Right atrium auricular region (tissue), 2 donors: Measurements from ENCODE around the gene SUPT20HL1. TPM values are rescaled to one million over a fixed set of nuclear protein-coding genes. Genes with fewer than 3 reads are reported as not detected.

Experiments
- DNase-seq: peaks from one replicate; pipeline ENCODE4 v3.0.0-alpha.2; 2019; ENCODE audit warnings: low spot score
- H3K27ac ChIP-seq, 2 donors: fragments of 200-600 bp; sonication (generic); 1 replicate in 1 of 2; 2 replicates in 1 of 2; pipeline ENCODE4 v1.5.1; 2016 to 2019
- H3K27me3 ChIP-seq, 2 donors: fragments of 200-600 bp; sonication (generic); one replicate each; pipeline versions ENCODE4 v1.5.1 to v1.6.0; 2017 to 2019
- H3K36me3 ChIP-seq: fragments of 200-600 bp; sonication (generic); one replicate; pipeline ENCODE4 v1.5.1; 2016
- H3K4me1 ChIP-seq, 2 donors: fragments of 200-600 bp; sonication (generic); one replicate each; pipeline versions ENCODE4 v1.5.1 to v1.6.0; 2017 to 2019
- H3K4me3 ChIP-seq, 2 donors: fragments of 200-600 bp; sonication (generic); 1 replicate in 1 of 2; 2 replicates in 1 of 2; pipeline ENCODE4 v1.5.1; 2017 to 2019; ENCODE audit warnings: mild to moderate bottlenecking in 1 of 2, moderate library complexity in 1 of 2
- H3K9me3 ChIP-seq, 2 donors: fragments of 200-600 bp; sonication (generic); one replicate each; pipeline ENCODE4 v1.5.1; 2019
- CTCF ChIP-seq, 2 donors: fragments of 200-600 bp; sonication (generic); IDR thresholded peaks; one replicate each; pipeline ENCODE4 v1.5.1; 2019; ENCODE audit warnings: antibody characterized with exemption in 2 of 2
- total RNA-seq, 2 donors: library from RNA; depleted of rRNA; stranded (reverse); fragments of >200 nt; gene quantifications; one replicate each; pipeline ENCODE4 v1.1.0, GENCODE V29; 2016

Gene SUPT20HL1
- total RNA-seq, 2 donors from 2014 or later: not detected

- H3K36me3 ChIP-seq: no peaks in the 10 kb centered on the region
- no peak for TF ChIP-seq CTCF (IDR thresholded peaks at IDR 0.05)
- no peak overlapping the region for H3K27ac ChIP-seq
- no peaks in the 10 kb centered on the region for H3K9me3 ChIP-seq
- no peaks in the 10 kb centered on the region for H3K4me1 ChIP-seq
- no peak overlapping the region for H3K4me3 ChIP-seq
- no peaks in the 10 kb centered on the region for H3K27me3 ChIP-seq
- DNase-seq: no peak
Measured at GRCh38 chrX:24339911-24340310, 20.5 kb upstream of the SUPT20HL1 start.

- Histone ChIP-seq H3K4me3 (no peak overlapping the region), H3K36me3 (no peaks in the 10 kb centered on the region), H3K27ac (no peak overlapping the region), H3K9me3 (no peaks in the 10 kb centered on the region), H3K27me3 (no peaks in the 10 kb centered on the region), H3K4me1 (no peaks in the 10 kb centered on the region)
- no peak for TF ChIP-seq CTCF (IDR thresholded peaks at IDR 0.05)
- no peak for DNase-seq
Measured at GRCh38 chrX:24340501-24340900, 19.9 kb upstream of the SUPT20HL1 start.

GRCh38 chrX:24341795-24342194 lies 18.6 kb upstream of the SUPT20HL1 start:
- H3K27me3 ChIP-seq: no peaks in the 10 kb centered on the region
- no peaks in the 10 kb centered on the region for H3K4me1 ChIP-seq
- H3K36me3 ChIP-seq: no peaks in the 10 kb centered on the region
- no peak overlapping the region for H3K27ac ChIP-seq
- no peak for TF ChIP-seq CTCF (IDR thresholded peaks at IDR 0.05)
- no peak for DNase-seq
- no peak overlapping the region for H3K4me3 ChIP-seq
- no peaks in the 10 kb centered on the region for H3K9me3 ChIP-seq

GRCh38 chrX:24343719-24344118 lies 16.7 kb upstream of the SUPT20HL1 start:
- no peak for DNase-seq
- Histone ChIP-seq H3K9me3 (no peaks in the 10 kb centered on the region), H3K27me3 (no peaks in the 10 kb centered on the region), H3K4me1 (no peaks in the 10 kb centered on the region), H3K36me3 (no peaks in the 10 kb centered on the region), H3K4me3 (no peak overlapping the region), H3K27ac (no peak overlapping the region)
- no peak for TF ChIP-seq CTCF (IDR thresholded peaks at IDR 0.05)

- Histone ChIP-seq H3K36me3 (no peaks in the 10 kb centered on the region), H3K9me3 (no peaks in the 10 kb centered on the region)
Measured at GRCh38 chrX:24347881-24348280, 12.6 kb upstream of the SUPT20HL1 start.

More at GRCh38 chrX:24347881-24348280, 12.6 kb upstream of the SUPT20HL1 start:
- no peaks in the 10 kb centered on the region for H3K4me1 ChIP-seq
- no peak for TF ChIP-seq CTCF (IDR thresholded peaks at IDR 0.05)
- no peak for DNase-seq
- H3K27me3 ChIP-seq: no peaks in the 10 kb centered on the region
- no peak overlapping the region for H3K4me3 ChIP-seq
- H3K27ac ChIP-seq: no peak overlapping the region
